SK-N-SH (cell line): ENCODE data around the gene ZSCAN25.

ENCODE experiments used
- CTCF ChIP-seq: fragments of 200-600 bp; sonication (generic); IDR thresholded peaks from 2 replicates; pipeline ENCODE4 v1.6.1; 2017; ENCODE audit warnings: antibody characterized with exemption, mild to moderate bottlenecking, moderate library complexity
- EP300 ChIP-seq, 2 experiments: IDR thresholded peaks; 2 replicates each; pipeline versions ENCODE4 v1.4.0 to v1.6.1; 2012; ENCODE audit warnings: borderline replicate concordance in 1 of 2, low read depth in 1 of 2, low read length in 1 of 2
- MAX ChIP-seq: IDR thresholded peaks from 2 replicates; pipeline ENCODE4 v1.4.0; 2012; ENCODE audit warnings: low read depth
- TCF12 ChIP-seq: IDR thresholded peaks from 2 replicates; pipeline ENCODE4 v1.4.0; 2012

GRCh38 chr7:99614495-99614894, 2.3 kb upstream of the ZSCAN25 start:
- no peak for TF ChIP-seq CTCF
- no peak for TF ChIP-seq MAX
- TF ChIP-seq EP300 (IDR thresholded peaks at IDR 0.05; ENCODE audit: borderline replicate concordance in 1 of 2, low read depth in 1 of 2, low read length in 1 of 2): no peak
- TF ChIP-seq TCF12: no peak
